GM21381 (cell line): ENCODE measurements around the gene MCEMP1.

Source experiments
- ATAC-seq: cut with Tn5 transposase; IDR thresholded peaks from one replicate; pipeline ENCODE4 v1.9.1; 2021; ENCODE audit warnings: mild to moderate bottlenecking, moderate library complexity; ENCODE audit not compliant: unreplicated experiment

Gene MCEMP1

GRCh38 chr19:7670150-7670783 lies 6.6 kb upstream of the MCEMP1 start:
- ATAC-seq, result no peak

DNA sequence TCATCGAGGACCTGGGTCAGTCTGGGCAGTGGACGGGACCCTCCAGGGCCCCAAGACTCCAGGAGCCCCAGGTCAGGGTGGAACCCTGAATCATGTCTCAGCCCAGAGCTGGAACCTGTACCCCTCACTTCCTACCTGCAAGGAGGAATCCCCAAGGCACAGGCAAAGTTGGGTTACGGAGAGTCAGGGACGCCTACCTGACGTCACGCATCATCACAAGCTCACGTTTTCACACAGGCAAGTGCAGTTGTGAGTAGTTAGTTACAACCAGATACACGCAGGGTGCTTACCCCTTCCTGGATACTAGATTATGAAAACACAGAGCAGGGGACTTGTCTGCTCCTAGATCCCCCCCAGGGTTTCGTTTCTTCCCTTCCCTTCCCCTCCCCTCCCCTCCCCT lies 6.1 kb upstream of the MCEMP1 start:
- ATAC-seq, result no peak

GRCh38 chr19:7672522-7672921 lies 4.4 kb upstream of the MCEMP1 start:
- no peak for ATAC-seq

DNA sequence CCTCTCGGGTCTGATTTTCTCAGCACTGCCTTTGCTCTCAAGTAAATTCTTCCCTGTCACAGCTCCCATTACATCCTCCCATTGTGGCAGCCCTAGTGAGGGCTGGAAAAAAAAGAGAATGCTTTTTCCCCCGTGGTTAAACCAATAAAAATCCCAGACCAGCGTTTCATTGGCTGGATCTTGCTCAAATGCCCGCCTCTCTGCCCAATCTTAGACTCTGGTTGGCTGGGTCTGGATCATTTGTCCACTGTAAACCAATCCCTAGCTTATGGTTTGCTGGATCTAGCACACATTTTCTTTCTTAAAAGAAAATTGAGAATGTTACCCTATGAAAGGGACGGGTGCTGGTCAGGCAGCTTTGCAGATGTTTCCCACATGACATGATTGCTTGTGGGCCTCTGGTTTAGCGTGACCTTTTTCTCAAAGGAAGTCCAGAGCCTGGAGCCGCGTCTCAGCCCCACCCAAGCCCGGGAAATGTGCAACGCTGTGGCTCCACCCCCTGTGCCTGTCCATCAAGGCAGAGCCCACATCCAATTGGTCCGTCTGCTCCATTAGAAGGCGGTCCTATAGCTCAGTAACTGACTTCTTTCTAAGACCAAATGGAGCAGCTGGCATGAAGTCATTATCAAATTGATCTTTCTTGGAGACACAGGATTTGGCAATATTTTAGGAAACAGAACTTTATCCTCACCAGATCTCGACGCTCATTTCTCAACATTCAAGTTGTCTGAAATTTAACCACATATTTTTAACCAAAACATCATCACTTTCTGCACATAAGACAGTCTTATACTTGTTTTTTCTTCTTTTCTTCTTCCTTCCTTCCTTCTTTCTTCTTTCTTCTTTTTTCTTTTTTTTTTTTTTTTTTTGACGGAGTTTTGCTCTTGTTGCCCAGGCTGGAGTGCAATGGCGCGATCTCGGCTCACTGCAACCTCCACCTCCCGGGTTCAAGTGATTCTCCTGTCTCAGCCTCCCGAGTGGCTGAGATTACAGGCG lies 2.6 kb upstream of the MCEMP1 start:
- no peak for ATAC-seq

DNA sequence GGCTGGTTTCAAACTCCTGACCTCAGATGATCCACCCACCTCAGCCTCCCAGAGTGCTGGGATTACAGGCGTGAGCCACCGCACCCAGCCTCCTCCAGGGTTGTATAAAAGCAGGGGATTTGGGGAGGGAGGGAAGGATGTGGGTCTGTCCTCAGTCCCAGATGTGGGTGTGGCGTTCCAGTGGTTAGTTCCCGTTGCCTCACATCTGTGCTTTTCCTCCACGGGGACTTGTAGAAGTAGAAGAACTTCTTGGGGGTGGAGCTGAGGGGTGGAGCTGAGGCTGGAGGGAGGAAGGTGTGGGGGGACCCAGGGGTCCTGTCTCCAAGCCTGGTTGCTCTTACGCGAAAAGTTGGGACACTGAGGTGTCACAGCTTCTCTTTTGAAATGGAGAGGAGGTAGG lies 514 bp upstream of the MCEMP1 start:
- no peak for ATAC-seq

GRCh38 chr19:7677669-7678311 lies 900 bp downstream of the MCEMP1 start:
- no peak for ATAC-seq

DNA sequence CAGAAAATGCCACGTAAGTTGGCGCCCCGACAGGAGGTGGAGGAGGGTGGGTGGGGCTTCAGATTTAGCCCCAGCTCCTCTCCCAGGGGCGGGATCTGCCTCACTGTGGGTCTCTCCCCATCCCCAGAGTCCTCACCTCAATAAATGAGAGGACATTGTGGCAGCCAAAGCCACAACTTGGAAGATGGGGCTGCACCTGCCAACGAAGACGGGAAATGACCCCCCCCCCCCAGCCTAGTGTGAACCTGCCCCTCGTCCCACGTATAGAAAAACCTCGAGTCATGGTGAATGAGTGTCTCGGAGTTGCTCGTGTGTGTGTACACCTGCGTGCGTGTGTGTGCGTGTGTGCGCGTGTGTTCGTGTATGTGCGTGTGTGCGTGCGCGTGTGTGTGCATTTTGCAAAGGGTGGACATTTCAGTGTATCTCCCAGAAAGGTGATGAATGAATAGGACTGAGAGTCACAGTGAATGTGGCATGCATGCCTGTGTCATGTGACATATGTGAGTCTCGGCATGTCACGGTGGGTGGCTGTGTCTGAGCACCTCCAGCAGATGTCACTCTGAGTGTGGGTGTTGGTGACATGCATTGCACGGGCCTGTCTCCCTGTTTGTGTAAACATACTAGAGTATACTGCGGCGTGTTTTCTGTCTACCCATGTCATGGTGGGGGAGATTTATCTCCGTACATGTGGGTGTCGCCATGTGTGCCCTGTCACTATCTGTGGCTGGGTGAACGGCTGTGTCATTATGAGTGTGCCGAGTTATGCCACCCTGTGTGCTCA lies 2.3 kb downstream of the MCEMP1 start:
- no peak for ATAC-seq

DNA sequence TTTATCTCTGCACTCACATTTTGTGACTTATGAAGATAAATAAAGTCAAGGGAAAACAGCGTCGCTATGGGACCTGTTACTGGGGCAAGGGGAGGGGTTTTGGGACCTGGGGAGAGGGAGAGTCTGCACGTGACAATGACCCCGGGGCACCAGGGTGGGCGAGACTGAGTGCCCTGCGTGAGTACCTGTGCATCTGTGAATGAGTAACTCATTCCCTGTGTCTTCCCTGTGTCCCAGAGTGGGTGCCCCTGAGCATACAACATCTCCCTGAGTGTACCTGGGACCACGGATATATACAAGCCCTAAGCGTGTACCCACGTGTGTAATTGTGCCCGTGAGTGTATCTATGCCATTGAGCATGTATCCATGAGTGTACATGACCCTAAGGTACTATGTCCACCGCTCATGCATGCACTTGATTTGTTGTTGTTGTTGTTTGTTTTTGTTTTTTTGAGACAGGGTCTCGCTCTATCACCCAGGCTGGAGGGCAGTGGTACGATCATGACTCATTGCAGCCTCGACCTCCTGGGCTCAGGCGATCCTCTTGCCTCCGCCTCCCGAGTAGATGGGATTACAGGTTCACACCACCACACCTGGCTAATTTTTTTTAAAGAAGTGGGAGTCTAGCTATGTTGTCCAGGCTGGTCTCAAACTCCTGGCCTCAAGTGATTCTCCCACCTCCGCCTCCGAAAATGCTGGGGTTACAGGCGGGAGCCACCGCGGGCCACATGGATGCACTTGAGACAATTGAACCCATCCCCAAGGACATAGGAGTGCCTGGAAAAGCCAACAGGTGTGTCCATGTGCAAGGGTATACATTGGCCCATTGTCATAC lies 3.1 kb downstream of the MCEMP1 start:
- ATAC-seq, result no peak

DNA sequence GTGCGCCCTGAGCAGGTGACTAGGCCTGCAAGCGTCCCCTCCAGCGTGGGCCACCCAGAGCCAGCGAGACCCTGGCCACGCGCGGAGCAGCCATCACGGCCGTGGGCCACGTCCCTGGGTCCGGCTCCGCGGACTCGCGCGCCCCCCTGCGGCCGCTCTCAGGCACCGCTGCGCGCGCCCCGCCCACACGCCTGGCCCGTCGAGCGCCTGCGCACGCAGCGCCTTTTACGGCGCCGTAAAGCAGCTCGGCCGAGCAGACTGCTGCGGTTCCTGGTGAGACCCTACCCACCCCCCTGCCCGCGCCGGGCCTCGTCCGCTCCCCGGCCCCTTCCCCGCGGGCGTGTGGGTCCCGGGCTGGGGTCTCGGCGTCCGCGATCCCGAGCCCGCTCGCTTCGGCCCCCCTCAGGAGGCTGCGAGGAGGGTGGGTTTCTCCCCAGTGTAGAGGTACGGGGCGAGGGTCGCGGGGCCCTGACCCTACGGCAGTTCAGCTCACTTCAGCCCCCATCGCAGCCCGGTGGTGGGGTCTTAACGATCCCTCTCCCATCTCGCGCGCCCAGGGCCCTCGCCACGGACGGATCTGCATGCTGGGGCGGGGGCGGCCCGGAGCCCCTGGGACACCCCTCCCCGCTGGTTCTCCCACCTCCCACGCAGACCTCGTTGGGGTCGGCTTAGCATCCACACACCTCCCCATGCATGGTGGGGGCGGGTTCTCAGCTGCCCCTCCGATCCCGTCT lies 3.9 kb downstream of the MCEMP1 start, which contains the start of gene TRAPPC5:
TRAPPC5 (plus strand) TSS at position 228 of the 734 bp plus-strand sequence. CDS start 1,421 bp downstream, outside the sequence.
- peak; percentile 73 for ATAC-seq

DNA sequence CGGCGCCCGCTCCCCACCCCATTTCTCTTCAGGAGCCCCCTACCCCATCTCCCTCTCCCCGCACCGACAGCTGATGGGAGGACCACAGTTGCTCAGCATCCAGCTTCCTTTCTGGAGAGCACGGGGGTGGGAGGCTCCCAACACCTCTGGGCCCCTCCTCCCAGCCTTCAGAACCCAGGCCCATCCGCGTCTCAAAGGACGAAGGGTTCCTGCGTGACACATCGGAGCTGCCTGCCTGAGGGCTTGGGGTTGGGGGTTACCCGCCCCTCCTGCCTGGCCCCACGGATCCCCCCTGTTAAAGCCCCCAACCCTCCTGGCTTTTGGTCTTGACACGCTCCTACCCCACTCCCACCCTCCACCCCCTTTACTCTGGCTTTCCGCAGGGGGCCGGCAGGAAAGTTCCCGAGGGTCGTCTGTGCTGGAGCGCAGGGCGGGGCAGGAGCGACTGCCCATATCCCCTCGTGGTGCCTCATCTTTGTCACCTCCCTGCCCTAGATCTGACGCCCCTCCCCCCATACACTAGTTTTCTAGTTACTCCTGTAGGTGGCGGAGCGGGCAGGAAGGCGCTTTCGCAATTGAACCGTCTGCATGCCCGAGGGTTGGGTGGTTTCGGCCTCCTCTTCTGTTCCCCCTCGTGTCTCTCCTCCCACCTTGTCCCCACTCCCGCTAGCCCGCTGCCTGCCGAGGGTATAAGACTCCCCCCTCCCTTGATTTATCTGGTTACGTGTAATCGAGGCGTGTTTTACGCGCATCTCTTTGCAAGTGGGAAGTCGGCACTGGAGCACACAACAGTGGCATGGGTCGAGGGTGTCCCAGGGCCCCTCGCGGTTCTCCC lies 4.7 kb downstream of the MCEMP1 start:
- ATAC-seq, result no peak

- ATAC-seq, result no peak
Observed at GRCh38 chr19:7682175-7682855, 5.4 kb downstream of the MCEMP1 start.

DNA sequence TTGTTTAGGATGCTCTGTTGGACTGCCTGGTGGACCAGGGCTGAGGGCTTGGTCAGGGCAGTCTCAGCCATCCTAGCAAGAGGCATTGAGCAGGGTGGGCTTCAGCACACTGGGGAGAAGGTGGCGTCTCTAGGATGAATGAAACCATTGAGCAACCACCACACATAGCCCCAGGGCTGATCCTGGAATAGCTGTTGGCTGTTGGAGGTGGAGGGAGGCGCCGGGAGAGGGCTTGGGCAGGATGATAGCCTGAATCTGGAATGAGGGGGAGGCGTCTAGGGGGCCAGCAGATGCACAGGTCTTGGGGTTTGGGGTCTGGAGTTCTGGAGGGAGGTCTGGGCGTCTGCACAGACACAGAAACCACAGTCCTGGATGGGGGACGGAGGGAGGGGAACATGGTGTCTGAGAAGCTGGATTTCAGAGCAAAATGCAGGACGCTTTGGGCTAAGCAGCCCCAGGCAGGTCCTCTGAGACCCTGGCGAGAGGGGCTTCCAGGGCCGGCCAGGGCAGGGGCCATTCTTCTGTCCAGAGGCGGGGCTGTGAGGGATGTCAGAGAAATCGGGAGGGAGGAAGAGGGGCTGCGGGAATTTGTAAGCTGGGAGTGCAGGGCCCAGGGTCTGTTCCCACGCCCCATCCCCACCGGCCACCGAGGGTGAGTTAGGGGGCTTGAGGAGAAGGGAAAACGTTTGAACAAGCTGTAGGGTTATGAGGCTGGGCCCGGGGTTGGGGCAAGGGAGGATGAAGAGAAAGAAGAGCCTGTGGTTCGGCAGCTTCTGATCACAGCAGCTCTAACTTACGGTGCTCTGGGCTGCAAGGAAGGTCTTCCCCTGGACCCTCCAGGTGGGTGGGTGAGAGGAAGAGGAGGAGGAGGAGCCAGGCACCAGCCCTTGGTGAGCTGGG lies 8.9 kb downstream of the MCEMP1 start:
- no peak for ATAC-seq

DNA sequence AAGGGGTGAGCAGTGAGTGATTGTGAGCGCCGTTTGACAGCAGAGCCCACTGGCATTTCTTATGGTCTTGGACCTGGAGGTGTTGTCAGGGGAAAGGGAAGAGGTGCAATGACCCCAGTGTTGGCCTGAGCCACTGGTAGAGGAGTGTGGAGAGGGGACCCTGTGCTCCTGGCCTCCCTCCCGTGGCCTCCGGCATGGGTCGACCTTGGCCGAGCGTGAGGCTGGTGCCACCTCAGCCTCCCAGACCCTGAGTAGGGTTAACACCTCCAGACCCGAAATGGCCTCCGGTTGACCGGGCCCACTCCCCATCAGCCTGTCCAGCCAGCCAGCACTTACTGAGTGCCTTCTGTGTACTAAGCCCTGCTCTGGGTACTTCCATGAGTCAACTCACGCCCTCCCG lies 10.3 kb downstream of the MCEMP1 start:
- ATAC-seq, result no peak

GRCh38 chr19:7689165-7689564 lies 12.3 kb downstream of the MCEMP1 start:
- no peak for ATAC-seq

GRCh38 chr19:7690779-7691258 lies 13.9 kb downstream of the MCEMP1 start:
- ATAC-seq, result no peak

DNA sequence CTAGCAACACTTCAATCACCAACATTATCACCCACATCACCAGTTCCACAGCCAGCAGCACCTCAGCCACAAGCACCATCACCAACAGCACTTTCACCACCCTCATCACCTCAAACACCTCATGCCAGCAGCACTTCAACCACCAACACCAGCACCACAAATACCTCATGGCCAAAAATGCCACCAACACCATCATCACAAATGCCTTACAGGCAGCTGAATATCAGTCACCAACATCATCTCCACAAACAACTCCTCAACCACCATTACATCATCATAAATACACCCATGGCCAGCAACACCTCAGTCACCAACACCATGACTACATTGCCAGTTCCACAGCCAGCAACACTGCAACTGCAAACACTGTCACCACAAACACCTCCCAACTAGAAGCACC lies 14.6 kb downstream of the MCEMP1 start:
- ATAC-seq, result no peak
